ENCODE measurements around the gene SLC66A3. TPM values are rescaled to one million over a fixed set of nuclear protein-coding genes. Genes with fewer than 3 reads are reported as not detected.
A peak's percentile ranks its signal among the peaks of the same experiment; 100 is the strongest.

The SLC66A3 gene
- 10 to 100 TPM in 4 of 9 donors, 1 to 10 TPM in 5; 4.7 to 19.5 (median 9.7) TPM for total RNA-seq
- 1 to 10 TPM; 5.5 to 8.0 TPM for polyA plus RNA-seq
- long read RNA-seq, donor 1, transcript PQLC3-201 (7 exons, 1,830 nt): major isoform, 10 of 12 reads
- long read RNA-seq, donor 1, partial matches to known transcripts: 0 of 12 reads
- long read RNA-seq, donor 1, other reads (novel, unspliced or antisense): 1 of 12 reads
- long read RNA-seq, donor 2, transcript PQLC3-201 (7 exons, 1,830 nt): major isoform, 25 of 40 reads
- long read RNA-seq, donor 2, transcript PQLC3-206 (8 exons, 928 nt): minor isoform, 7 of 40 reads
- long read RNA-seq, donor 2, partial matches to known transcripts: 0 of 40 reads
- long read RNA-seq, donor 2, other reads (novel, unspliced or antisense): 2 of 40 reads
- long read RNA-seq, donor 3, transcript PQLC3-201 (7 exons, 1,830 nt): major isoform, 10 of 19 reads
- long read RNA-seq, donor 3, partial matches to known transcripts: 0 of 19 reads
- long read RNA-seq, donor 3, other reads (novel, unspliced or antisense): 4 of 19 reads

GRCh38 chr2:11155381-11156035 lies at the start of gene SLC66A3:
SLC66A3 (plus strand) TSS chr2:11155467; CDS start chr2:11155547, 80 bp downstream.
- TF ChIP-seq, protein P1, sequence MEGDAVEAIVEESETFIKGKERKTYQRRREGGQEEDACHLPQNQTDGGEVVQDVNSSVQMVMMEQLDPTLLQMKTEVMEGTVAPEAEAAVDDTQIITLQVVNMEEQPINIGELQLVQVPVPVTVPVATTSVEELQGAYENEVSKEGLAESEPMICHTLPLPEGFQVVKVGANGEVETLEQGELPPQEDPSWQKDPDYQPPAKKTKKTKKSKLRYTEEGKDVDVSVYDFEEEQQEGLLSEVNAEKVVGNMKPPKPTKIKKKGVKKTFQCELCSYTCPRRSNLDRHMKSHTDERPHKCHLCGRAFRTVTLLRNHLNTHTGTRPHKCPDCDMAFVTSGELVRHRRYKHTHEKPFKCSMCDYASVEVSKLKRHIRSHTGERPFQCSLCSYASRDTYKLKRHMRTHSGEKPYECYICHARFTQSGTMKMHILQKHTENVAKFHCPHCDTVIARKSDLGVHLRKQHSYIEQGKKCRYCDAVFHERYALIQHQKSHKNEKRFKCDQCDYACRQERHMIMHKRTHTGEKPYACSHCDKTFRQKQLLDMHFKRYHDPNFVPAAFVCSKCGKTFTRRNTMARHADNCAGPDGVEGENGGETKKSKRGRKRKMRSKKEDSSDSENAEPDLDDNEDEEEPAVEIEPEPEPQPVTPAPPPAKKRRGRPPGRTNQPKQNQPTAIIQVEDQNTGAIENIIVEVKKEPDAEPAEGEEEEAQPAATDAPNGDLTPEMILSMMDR (IDR thresholded peaks at IDR 0.05): peak in 3 of 12 donors; percentile 20 to 34 (median 25)
- peak in 1 of 2 donors; percentile 89 for TF ChIP-seq POLR2A (IDR thresholded peaks at IDR 0.05)
- intact Hi-C loops (cut with DNase I): loop anchor here in 4 of 10 donors (1.0 to 10.0 kb wide), 3 partner anchors 23 to 189 kb away; partner anchors contain the start of gene ROCK2 (in 3 of the 4)
- H3K27ac ChIP-seq: peak within 1 kb of the TSS; percentile 66 to 97 (median 94)
- no peak for DNase-seq
- 2 to 13% (median 6%) methylated on average over 18 to 71 of the region's 71 CpGs for WGBS, 4 donors
- peaks cover 0 to 28% (median 15%) of the 10 kb centered on the region in 12 donors for H3K4me1 ChIP-seq
- H3K36me3 ChIP-seq: peaks cover 0 to under 1% (median 0%) of the 10 kb centered on the region in 9 donors
- peak within 1 kb of the TSS; percentile 50 to 98 (median 87) for H3K4me3 ChIP-seq
- no peaks in the 10 kb centered on the region for H3K27me3 ChIP-seq
- ATAC-seq: peak; percentile 74 to 89 (median 84)
- no peaks in the 10 kb centered on the region for H3K9me3 ChIP-seq

DNA sequence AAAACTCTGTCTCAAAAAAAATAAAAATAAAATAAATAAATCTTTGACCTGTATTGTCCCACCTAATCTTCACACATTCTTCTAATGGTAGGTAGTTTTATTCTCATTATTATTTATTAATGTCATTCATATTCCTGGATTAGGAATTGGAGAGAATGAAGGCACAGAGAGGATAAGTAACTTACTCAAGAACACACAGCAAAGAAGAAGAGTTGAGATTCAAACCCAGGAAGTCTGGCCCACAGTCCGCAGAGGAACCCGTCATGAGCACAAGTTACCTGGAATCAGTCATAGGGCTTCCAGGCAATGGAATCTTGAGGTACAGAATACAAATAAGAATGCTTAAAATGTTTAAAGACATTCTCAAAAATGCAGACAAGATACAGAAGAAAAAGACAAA lies 46.3 kb upstream of the SLC66A3 start:
- H3K4me3 ChIP-seq: no peak overlapping the region
- DNase-seq: no peak
- H3K27ac ChIP-seq: no peak overlapping the region
- H3K36me3 ChIP-seq: no peaks in the 10 kb centered on the region
- H3K4me1 ChIP-seq: no peaks in the 10 kb centered on the region
- ATAC-seq: no peak
- TF ChIP-seq, protein P1 (IDR thresholded peaks at IDR 0.05): no peak
- no peak for TF ChIP-seq POLR2A (IDR thresholded peaks at IDR 0.05)
- intact Hi-C loops (cut with DNase I): no loop called here
- H3K9me3 ChIP-seq: no peaks in the 10 kb centered on the region
- peaks cover 0 to 8% (median 0%) of the 10 kb centered on the region in 9 donors for H3K27me3 ChIP-seq
- WGBS, 4 donors: 90 to 96% (median 94%) methylated on average over 2 of the region's 2 CpGs

DNA sequence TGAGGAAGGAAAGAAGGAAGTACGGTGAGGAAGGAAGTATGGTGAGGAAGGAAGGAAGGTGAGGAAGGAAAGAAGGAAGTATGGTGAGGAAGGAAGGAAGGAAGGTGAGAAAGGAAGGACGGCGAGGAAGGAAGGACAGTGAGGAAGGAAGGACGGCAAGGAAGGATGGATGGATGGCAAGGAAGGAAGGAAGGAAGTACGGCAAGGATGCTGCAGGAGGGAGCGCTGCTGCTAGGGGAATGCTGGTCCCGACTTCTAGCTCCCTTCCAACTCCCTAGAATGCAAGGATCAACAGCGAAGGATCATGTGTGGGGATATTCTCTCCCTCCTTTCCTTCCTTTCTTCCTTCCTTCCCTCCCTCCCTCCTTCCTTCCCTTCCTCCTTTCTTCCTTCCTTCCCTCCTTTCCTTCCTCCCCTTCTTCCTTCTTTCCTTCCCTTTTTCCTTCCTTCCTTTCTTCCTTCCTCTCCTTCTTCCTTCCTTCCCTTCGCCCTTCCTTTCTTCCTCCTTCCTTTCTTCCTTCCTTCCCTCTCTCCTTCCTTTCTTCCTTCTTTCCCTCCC lies 42.3 kb upstream of the SLC66A3 start:
- H3K27ac ChIP-seq: no peak overlapping the region

More for the DNA sequence above, 42.3 kb upstream of the SLC66A3 start:
- intact Hi-C loops (cut with DNase I): no loop called here
- H3K27me3 ChIP-seq: peaks cover 0 to 8% (median 0%) of the 10 kb centered on the region in 9 donors
- 89 to 94% (median 90%) methylated on average over 9 of the region's 9 CpGs for WGBS, 4 donors
- H3K9me3 ChIP-seq: no peaks in the 10 kb centered on the region
- H3K4me3 ChIP-seq: no peak overlapping the region
- H3K4me1 ChIP-seq: no peaks in the 10 kb centered on the region
- no peaks in the 10 kb centered on the region for H3K36me3 ChIP-seq
- DNase-seq (no peak), ATAC-seq (no peak)
- TF ChIP-seq, protein P1 (IDR thresholded peaks at IDR 0.05): no peak
- TF ChIP-seq POLR2A (IDR thresholded peaks at IDR 0.05): no peak
